Tibial nerve (tissue), 4 donors: ENCODE data around the gene GALNT5. TPM values are rescaled to one million over a fixed set of nuclear protein-coding genes. Genes with fewer than 3 reads are reported as not detected.

Experiments used
- DNase-seq, 2 donors: peaks; one replicate each; pipeline ENCODE4 v3.0.0-alpha.2; 2019; ENCODE audit warnings: low spot score in 2 of 2
- H3K27ac ChIP-seq, 4 donors: fragments of 200-600 bp; sonication (generic) in 3 of 4; one replicate each; pipeline ENCODE4 v1.5.1; 2017 to 2019; ENCODE audit warnings: mild to moderate bottlenecking in 1 of 4
- H3K27me3 ChIP-seq, 2 donors: fragments of 200-600 bp; sonication (generic) in 1 of 2; one replicate each; pipeline versions ENCODE4 v1.5.1 to v1.6.0; 2017 to 2019
- H3K36me3 ChIP-seq, 3 donors: fragments of 200-600 bp; sonication (generic); one replicate each; pipeline ENCODE4 v1.5.1; 2018 to 2019
- H3K4me1 ChIP-seq, 4 donors: fragments of 200-600 bp; sonication (generic) in 3 of 4; one replicate each; pipeline ENCODE4 v1.5.1; 2017 to 2019
- H3K4me3 ChIP-seq, 4 donors: fragments of 200-600 bp; sonication (generic) in 3 of 4; one replicate each; pipeline ENCODE4 v1.5.1; 2017 to 2019; ENCODE audit warnings: mild to moderate bottlenecking in 1 of 4, moderate library complexity in 1 of 4
- H3K9me3 ChIP-seq, 4 donors: fragments of 200-600 bp; sonication (generic) in 3 of 4; one replicate each; pipeline ENCODE4 v1.5.1; 2017 to 2019
- CTCF ChIP-seq, 5 experiments: fragments of 200-600 bp in 3 of 5; fragments of 450-650 bp in 2 of 5; sonication (generic) in 3 of 5; IDR thresholded peaks; one replicate each; pipeline ENCODE4 v1.5.1; 2016 to 2019; ENCODE audit warnings: antibody characterized with exemption in 5 of 5, mild to moderate bottlenecking in 3 of 5, moderate library complexity in 2 of 5
- EP300 ChIP-seq, 2 donors: sonication (generic); formaldehyde crosslinking; IDR thresholded peaks; one replicate each; pipeline ENCODE4 v1.6.1; 2017; ENCODE audit warnings: antibody characterized with exemption in 2 of 2, mild to moderate bottlenecking in 1 of 2
- POLR2A ChIP-seq, 2 donors: fragments of 450-650 bp; IDR thresholded peaks; one replicate each; pipeline ENCODE4 v1.6.1; 2017; ENCODE audit warnings: antibody characterized with exemption in 2 of 2, mild to moderate bottlenecking in 2 of 2, moderate library complexity in 2 of 2
- WGBS, 2 donors: methylation state at CpG; one replicate each; pipeline ENCODE4 v1.1.5; 2018; 5-methylcytosine and 5-hydroxymethylcytosine counted together
- total RNA-seq, 4 donors: library from RNA; depleted of rRNA; stranded (reverse); fragments of >200 nt; gene quantifications; one replicate each; pipeline ENCODE4 v1.1.0, GENCODE V29; 2016

GALNT5 gene, protein sequence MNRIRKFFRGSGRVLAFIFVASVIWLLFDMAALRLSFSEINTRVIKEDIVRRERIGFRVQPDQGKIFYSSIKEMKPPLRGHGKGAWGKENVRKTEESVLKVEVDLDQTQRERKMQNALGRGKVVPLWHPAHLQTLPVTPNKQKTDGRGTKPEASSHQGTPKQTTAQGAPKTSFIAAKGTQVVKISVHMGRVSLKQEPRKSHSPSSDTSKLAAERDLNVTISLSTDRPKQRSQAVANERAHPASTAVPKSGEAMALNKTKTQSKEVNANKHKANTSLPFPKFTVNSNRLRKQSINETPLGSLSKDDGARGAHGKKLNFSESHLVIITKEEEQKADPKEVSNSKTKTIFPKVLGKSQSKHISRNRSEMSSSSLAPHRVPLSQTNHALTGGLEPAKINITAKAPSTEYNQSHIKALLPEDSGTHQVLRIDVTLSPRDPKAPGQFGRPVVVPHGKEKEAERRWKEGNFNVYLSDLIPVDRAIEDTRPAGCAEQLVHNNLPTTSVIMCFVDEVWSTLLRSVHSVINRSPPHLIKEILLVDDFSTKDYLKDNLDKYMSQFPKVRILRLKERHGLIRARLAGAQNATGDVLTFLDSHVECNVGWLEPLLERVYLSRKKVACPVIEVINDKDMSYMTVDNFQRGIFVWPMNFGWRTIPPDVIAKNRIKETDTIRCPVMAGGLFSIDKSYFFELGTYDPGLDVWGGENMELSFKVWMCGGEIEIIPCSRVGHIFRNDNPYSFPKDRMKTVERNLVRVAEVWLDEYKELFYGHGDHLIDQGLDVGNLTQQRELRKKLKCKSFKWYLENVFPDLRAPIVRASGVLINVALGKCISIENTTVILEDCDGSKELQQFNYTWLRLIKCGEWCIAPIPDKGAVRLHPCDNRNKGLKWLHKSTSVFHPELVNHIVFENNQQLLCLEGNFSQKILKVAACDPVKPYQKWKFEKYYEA
- under 1 TPM in 3 of 4 donors, not detected in 1; 0.42 to 0.98 (median 0.87) TPM for total RNA-seq

GRCh38 chr2:157257312-157258252 is at the start of gene GALNT5:
Gene GALNT5, plus strand, starts transcription at chr2:157257705. Its CDS starts 378 bp downstream, at chr2:157258083.
- Histone ChIP-seq H3K9me3 (no peaks in the 10 kb centered on the region), H3K36me3 (no peaks in the 10 kb centered on the region), H3K27me3 (no peaks in the 10 kb centered on the region), H3K4me3 (peak within 1 kb of the TSS; percentile 9 to 29 (median 18)), H3K27ac (no peak within 1 kb of the TSS), H3K4me1 (peaks cover 0 to 11% (median 3%) of the 10 kb centered on the region in 4 donors)
- TF ChIP-seq POLR2A (IDR thresholded peaks at IDR 0.05) (no peak), CTCF (IDR thresholded peaks at IDR 0.05) (no peak), EP300 (IDR thresholded peaks at IDR 0.05) (no peak)
- WGBS, 2 donors: 3 to 7% methylated on average over 15 of the region's 15 CpGs
- DNase-seq: no peak

GRCh38 chr2:157216286-157216965 is 41.1 kb upstream of the GALNT5 start:
- H3K9me3 ChIP-seq: no peaks in the 10 kb centered on the region
- no peak for DNase-seq
- no peak for TF ChIP-seq CTCF (IDR thresholded peaks at IDR 0.05)
- TF ChIP-seq EP300 (IDR thresholded peaks at IDR 0.05): no peak
- no peak for TF ChIP-seq POLR2A (IDR thresholded peaks at IDR 0.05)
- H3K36me3 ChIP-seq: no peaks in the 10 kb centered on the region
- H3K4me3 ChIP-seq: no peak overlapping the region
- H3K27me3 ChIP-seq: no peaks in the 10 kb centered on the region
- H3K4me1 ChIP-seq: no peaks in the 10 kb centered on the region
- H3K27ac ChIP-seq: no peak overlapping the region

DNA sequence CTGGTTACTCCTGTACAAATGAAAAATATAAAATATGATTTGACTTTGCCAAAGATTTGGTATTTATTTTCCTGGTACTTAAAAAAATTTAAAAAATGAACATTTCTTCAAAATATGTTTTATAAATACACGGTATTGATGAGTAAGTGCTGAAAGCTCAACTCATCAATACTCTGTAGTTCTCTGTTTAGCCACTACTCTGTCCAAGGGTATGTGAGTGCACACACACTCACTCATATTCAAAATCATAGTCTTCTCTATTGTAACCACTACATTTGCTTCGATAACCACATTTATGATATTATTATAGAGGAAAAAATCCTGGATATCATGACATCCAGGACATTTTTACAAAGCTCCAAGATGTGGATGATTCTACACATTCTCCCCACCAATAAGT is 40.1 kb upstream of the GALNT5 start:
- H3K27me3 ChIP-seq: no peaks in the 10 kb centered on the region
- H3K36me3 ChIP-seq: no peaks in the 10 kb centered on the region
- no peaks in the 10 kb centered on the region for H3K4me1 ChIP-seq
- H3K4me3 ChIP-seq: no peak overlapping the region
- H3K9me3 ChIP-seq: no peaks in the 10 kb centered on the region
- no peak for TF ChIP-seq EP300 (IDR thresholded peaks at IDR 0.05)
- H3K27ac ChIP-seq: no peak overlapping the region
- WGBS, 2 donors: 89 to 92% methylated on average over 2 of the region's 2 CpGs
- no peak for DNase-seq

DNA sequence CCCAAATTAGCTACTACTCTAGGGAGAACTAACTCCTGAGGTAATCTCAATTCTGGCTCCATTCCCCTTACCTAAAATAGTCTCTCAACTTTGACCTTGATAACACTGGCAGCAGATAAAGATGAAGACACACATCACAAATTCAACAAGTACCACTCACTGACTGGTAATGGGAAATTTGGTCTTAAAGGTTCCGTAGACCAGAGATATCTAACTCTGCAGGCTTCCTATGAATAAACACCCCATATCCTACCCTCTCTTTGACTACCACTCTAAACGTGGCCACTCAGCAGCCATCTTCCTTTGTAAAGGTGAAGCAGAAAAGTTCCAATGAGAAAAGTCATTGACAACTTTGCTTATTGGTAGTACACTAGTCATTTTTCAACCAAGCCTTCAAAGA is 38.6 kb upstream of the GALNT5 start:
- Histone ChIP-seq H3K27ac (no peak overlapping the region), H3K9me3 (no peaks in the 10 kb centered on the region), H3K27me3 (no peaks in the 10 kb centered on the region), H3K4me1 (no peaks in the 10 kb centered on the region), H3K36me3 (no peaks in the 10 kb centered on the region), H3K4me3 (no peak overlapping the region)
- WGBS, 2 donors: 86 to 90% methylated on average over 2 of the region's 2 CpGs
- TF ChIP-seq EP300 (IDR thresholded peaks at IDR 0.05) (no peak), CTCF (IDR thresholded peaks at IDR 0.05) (no peak), POLR2A (IDR thresholded peaks at IDR 0.05) (no peak)
- DNase-seq: no peak

DNA sequence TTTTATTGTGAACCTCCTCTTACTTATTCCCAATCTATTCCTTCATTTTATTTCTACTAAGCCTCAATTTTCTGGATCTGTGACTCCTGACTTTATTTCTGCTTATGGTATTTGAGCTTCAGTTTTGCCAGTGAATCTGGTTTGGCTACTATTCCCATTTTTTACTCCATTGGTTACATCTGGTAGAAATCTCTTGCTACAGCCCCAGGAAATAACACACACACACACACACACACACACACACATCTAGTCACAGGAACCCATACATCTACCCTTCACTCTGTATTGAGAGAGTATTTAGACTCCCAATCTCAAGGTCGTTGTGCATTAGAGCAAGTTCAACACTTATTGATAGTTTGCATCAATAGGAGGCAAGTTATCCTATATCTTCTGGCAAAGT is 37.0 kb upstream of the GALNT5 start:
- no peak for DNase-seq
- WGBS, 2 donors: 79 to 81% methylated on average over 1 of the region's 1 CpG
- no peak overlapping the region for H3K4me3 ChIP-seq

More for the DNA sequence above, 37.0 kb upstream of the GALNT5 start:
- H3K4me1 ChIP-seq: no peaks in the 10 kb centered on the region
- H3K27ac ChIP-seq: no peak overlapping the region
- TF ChIP-seq EP300 (IDR thresholded peaks at IDR 0.05) (no peak), POLR2A (IDR thresholded peaks at IDR 0.05) (no peak), CTCF (IDR thresholded peaks at IDR 0.05) (no peak)
- H3K27me3 ChIP-seq: no peaks in the 10 kb centered on the region
- H3K36me3 ChIP-seq: no peaks in the 10 kb centered on the region
- no peaks in the 10 kb centered on the region for H3K9me3 ChIP-seq
